ENCODE results near the gene AMHR2. TPM values are rescaled to one million over a fixed set of nuclear protein-coding genes. Genes with fewer than 3 reads are reported as not detected.

Gene AMHR2
- total RNA-seq, 1 experiment from 2014 or later: not detected

DNA sequence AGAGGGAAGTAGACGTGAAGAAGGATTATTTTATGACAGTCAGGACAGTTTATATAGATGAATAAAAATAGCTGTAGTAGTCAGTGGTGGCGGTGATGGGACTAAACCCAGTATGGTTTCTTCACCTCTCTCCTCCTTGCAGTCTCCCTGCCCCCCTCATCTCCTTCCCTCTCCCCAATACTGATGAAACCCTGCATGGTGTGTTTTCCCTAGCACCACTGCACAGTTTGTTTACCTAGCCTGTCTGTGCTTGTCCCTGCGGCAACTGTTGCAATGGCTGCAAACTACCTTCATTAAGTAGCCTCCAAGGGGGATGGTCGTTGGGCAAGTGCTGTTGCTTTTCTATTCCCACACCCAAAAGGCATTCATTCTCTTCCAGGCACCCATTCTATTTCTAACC, 43.0 kb downstream of the AMHR2 start:
- no peak for DNase-seq
- peaks cover 92% of the 10 kb centered on the region for H4K20me1 ChIP-seq (ENCODE audit: insufficient read depth)
- peaks cover 75% of the 10 kb centered on the region for H3K36me3 ChIP-seq (ENCODE audit: low read depth)
- intact Hi-C loops (cut with micrococcal nuclease; ENCODE audit: unreplicated experiment): no loop called here
- TF ChIP-seq, protein P1, sequence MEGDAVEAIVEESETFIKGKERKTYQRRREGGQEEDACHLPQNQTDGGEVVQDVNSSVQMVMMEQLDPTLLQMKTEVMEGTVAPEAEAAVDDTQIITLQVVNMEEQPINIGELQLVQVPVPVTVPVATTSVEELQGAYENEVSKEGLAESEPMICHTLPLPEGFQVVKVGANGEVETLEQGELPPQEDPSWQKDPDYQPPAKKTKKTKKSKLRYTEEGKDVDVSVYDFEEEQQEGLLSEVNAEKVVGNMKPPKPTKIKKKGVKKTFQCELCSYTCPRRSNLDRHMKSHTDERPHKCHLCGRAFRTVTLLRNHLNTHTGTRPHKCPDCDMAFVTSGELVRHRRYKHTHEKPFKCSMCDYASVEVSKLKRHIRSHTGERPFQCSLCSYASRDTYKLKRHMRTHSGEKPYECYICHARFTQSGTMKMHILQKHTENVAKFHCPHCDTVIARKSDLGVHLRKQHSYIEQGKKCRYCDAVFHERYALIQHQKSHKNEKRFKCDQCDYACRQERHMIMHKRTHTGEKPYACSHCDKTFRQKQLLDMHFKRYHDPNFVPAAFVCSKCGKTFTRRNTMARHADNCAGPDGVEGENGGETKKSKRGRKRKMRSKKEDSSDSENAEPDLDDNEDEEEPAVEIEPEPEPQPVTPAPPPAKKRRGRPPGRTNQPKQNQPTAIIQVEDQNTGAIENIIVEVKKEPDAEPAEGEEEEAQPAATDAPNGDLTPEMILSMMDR (conservative IDR thresholded peaks at IDR 0.05): no peak
- no peak for TF ChIP-seq EZH2 (IDR thresholded peaks at IDR 0.05; ENCODE audit: low read depth)
- H3K4me2 ChIP-seq: no peak overlapping the region
- no peaks in the 10 kb centered on the region for H3K9me3 ChIP-seq (ENCODE audit: insufficient read depth, low read depth)
- H3K27me3 ChIP-seq (ENCODE audit: insufficient read depth, low read depth): no peaks in the 10 kb centered on the region
- POLR2A ChIA-PET (ENCODE audit: unreplicated experiment): no interaction called here
- peaks cover 88% of the 10 kb centered on the region for H3F3A ChIP-seq (ENCODE audit: insufficient read depth, low read depth)
- CTCF ChIA-PET: no interaction called here
- H3K4me1 ChIP-seq (replicated peaks; ENCODE audit: insufficient read depth): no peaks in the 10 kb centered on the region
- no peak overlapping the region for H3K4me3 ChIP-seq
- BruUV-seq (replicated peaks): no TSS peak
- H3K79me2 ChIP-seq (ENCODE audit: low read depth): peaks cover 49% of the 10 kb centered on the region; the same call in 1 of the 2 replicates
- H3K27ac ChIP-seq: no peak overlapping the region
- no peak overlapping the region for H2AFZ ChIP-seq
- H3K9me2 ChIP-seq (ENCODE audit: insufficient read depth): no peaks in the 10 kb centered on the region

DNA sequence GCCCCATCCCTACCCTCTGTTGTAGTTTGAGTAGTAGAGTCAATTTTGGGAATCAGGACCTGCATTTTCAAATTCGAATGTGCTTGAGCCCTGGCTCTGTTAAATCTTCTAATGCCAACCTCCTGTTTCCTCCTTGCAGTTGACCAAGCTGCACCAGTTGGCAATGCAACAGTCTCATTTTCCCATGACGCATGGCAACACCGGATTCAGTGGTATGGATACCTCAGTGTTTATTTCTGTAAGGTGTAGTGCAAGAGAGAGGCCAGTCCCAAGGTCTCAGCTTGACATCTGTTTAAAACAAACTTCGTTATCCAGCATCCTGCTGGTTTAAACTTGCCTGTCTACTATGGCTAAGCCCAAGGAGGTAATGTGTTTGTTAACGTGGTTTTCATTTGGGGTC, 43.4 kb downstream of the AMHR2 start:
- intact Hi-C loops (cut with micrococcal nuclease; ENCODE audit: unreplicated experiment): no loop called here
- no peak overlapping the region for H2AFZ ChIP-seq
- H3K4me2 ChIP-seq: no peak overlapping the region
- BruUV-seq (replicated peaks): no TSS peak
- ChIA-PET CTCF (no interaction called here), POLR2A (ENCODE audit: unreplicated experiment) (no interaction called here)
- peaks cover 48% of the 10 kb centered on the region; the same call in 1 of the 2 replicates for H3K79me2 ChIP-seq (ENCODE audit: low read depth)
- H3F3A ChIP-seq (ENCODE audit: insufficient read depth, low read depth): peaks cover 88% of the 10 kb centered on the region
- H3K27me3 ChIP-seq (ENCODE audit: insufficient read depth, low read depth): no peaks in the 10 kb centered on the region
- H3K9me2 ChIP-seq (ENCODE audit: insufficient read depth): no peaks in the 10 kb centered on the region
- no peak for DNase-seq
- no peaks in the 10 kb centered on the region for H3K4me1 ChIP-seq (replicated peaks; ENCODE audit: insufficient read depth)
- H3K9me3 ChIP-seq (ENCODE audit: insufficient read depth, low read depth): no peaks in the 10 kb centered on the region
- H3K27ac ChIP-seq: no peak overlapping the region
- TF ChIP-seq, protein P1 (conservative IDR thresholded peaks at IDR 0.05): no peak
- no peak for TF ChIP-seq EZH2 (IDR thresholded peaks at IDR 0.05; ENCODE audit: low read depth)
- H3K4me3 ChIP-seq: no peak overlapping the region
- H3K36me3 ChIP-seq (ENCODE audit: low read depth): peaks cover 75% of the 10 kb centered on the region
- peaks cover 92% of the 10 kb centered on the region for H4K20me1 ChIP-seq (ENCODE audit: insufficient read depth)

DNA sequence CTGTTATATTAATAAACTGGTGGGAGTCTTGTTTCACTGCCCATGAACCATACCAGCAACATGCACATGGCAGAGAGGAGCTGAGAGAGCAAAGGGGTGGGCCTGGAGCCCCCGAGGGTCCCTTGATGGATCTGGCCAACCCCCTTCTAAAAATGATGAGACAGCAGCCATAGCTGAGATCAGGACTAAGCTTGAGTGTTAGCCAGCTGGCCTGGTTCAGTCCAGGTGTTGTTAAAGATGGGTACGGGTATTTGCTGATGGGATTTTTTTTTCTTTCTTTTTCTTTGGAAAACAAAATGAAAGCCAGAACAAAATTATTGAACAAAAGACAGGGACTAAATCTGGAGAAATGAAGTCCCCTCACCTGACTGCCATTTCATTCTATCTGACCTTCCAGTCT, 44.2 kb downstream of the AMHR2 start:
- CTCF ChIA-PET: interaction anchor here (0.6 kb wide), 1 partner anchor 23 kb away, joined by 7 read pairs; no protein-coding TSS in a partner anchor
- peaks cover 47% of the 10 kb centered on the region; the same call in 1 of the 2 replicates for H3K79me2 ChIP-seq (ENCODE audit: low read depth)
- peaks cover 90% of the 10 kb centered on the region for H4K20me1 ChIP-seq (ENCODE audit: insufficient read depth)
- no peaks in the 10 kb centered on the region for H3K9me3 ChIP-seq (ENCODE audit: insufficient read depth, low read depth)
- TSS peak; percentile 4 for BruUV-seq (replicated peaks)
- no peak overlapping the region for H3K27ac ChIP-seq
- no peak overlapping the region for H3K4me3 ChIP-seq
- TF ChIP-seq EZH2 (IDR thresholded peaks at IDR 0.05; ENCODE audit: low read depth): no peak
- TF ChIP-seq, protein P1 (conservative IDR thresholded peaks at IDR 0.05): no peak
- H3K36me3 ChIP-seq (ENCODE audit: low read depth): peaks cover 75% of the 10 kb centered on the region
- peaks cover 88% of the 10 kb centered on the region for H3F3A ChIP-seq (ENCODE audit: insufficient read depth, low read depth)
- H3K4me1 ChIP-seq (replicated peaks; ENCODE audit: insufficient read depth): no peaks in the 10 kb centered on the region
- no peak overlapping the region for H2AFZ ChIP-seq
- no peak overlapping the region for H3K4me2 ChIP-seq
- no peaks in the 10 kb centered on the region for H3K27me3 ChIP-seq (ENCODE audit: insufficient read depth, low read depth)
- DNase-seq: no peak
- H3K9me2 ChIP-seq (ENCODE audit: insufficient read depth): no peaks in the 10 kb centered on the region
- POLR2A ChIA-PET (ENCODE audit: unreplicated experiment): interaction anchor here (0.6 kb wide), 1 partner anchor 85 kb away, joined by 4 read pairs; no protein-coding TSS in a partner anchor
- intact Hi-C loops (cut with micrococcal nuclease; ENCODE audit: unreplicated experiment): no loop called here

Measured in PC-9 (cell line).